ENCODE results near the gene TGFBR3. TPM values are rescaled to one million over a fixed set of nuclear protein-coding genes. Genes with fewer than 3 reads are reported as not detected.

TGFBR3 gene
- total and polyA plus RNA-seq, 9 of the 15 experiments (the other 6 are each of a cell fraction or from before 2014, with no cell fraction given) = 3.6 to 32.4 (median 15.6) TPM

DNA sequence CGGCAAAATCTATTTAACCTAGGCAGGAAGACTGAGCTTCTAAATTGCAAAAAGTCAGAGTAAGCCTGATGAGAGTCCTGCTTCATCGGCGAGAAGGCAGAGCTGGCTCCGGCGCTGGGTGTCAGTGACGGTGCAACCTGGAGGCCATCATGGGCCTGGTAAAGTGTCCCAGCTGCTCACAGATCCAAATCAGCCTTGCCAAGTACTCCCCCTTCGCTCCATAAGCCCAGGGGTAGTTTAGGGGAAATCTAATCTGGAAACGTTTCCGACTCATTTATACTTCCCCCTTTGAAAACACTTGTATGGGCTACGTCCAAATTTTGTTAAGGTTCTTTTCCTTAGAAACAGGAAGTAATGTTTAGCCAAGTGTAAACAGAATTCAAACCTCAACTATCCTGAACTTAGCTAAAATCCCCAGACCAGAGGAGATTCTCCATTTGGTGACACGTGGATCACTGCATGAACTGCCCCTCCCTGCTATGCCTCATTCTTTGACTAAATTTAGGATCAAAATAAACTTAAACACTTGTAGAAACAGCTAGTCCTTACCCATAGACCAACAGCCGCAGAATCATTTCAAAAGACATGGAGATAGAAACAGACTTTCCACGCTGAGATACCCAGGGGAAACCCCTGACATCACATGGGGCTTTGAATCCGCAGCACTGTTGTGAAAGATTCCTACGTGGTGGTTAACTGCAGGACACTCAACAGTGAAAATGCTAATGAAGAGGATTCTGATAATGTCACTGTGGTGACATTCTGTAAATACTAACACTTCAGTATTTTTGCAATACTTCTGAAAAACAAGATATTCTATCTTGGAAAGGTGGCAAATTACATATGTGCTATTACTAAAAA lies 172.7 kb downstream of the TGFBR3 start:
- Histone ChIP-seq H4K20me1 (replicated peaks; ENCODE audit: control insufficient read depth, insufficient read depth, low read length) (no peaks in the 10 kb centered on the region), H3K4me2 (ENCODE audit: insufficient read depth, low read length) (peak overlapping the region; percentile 65), H3K9me1 (ENCODE audit: control insufficient read depth, insufficient read depth, low read length) (no peaks in the 10 kb centered on the region), H3K9ac (ENCODE audit: insufficient read depth in 1 of 2, low read depth in 2 of 2, low read length in 2 of 2) (peak overlapping the region; percentile 63 to 85), H2AFZ (ENCODE audit: low read depth, low read length) (peak overlapping the region; percentile 94), H3K27me3 (ENCODE audit: control insufficient read depth in 2 of 2, insufficient read depth in 2 of 2, low read length in 2 of 2) (no peaks in the 10 kb centered on the region; a peak in 1 of 5 replicates), H3K79me2 (ENCODE audit: control insufficient read depth, insufficient read depth, low read length) (no peaks in the 10 kb centered on the region), H3K36me3 (ENCODE audit: control insufficient read depth, insufficient read depth, low read length) (peaks cover 49% of the 10 kb centered on the region), H3K27ac (ENCODE audit: extremely low read depth, low read depth, low read length) (peak overlapping the region; percentile 81), H3K4me1 (replicated peaks in 1 of 2; ENCODE audit: control insufficient read depth in 2 of 2, insufficient read depth in 2 of 2, low read length in 2 of 2) (peaks cover 7 to 68% of the 10 kb centered on the region in 2 experiments; a peak in 4 of 5 replicates), H3K9me3 (replicated peaks; ENCODE audit: control insufficient read depth, insufficient read depth, low read depth, low read length) (no peaks in the 10 kb centered on the region), H3K4me3 (no peak overlapping the region)
- DNase-seq (ENCODE audit: extremely low read depth in 1 of 4, low spot score in 3 of 4) (peak in 1 of 4 experiments; percentile 63), FAIRE-seq (no peak), ATAC-seq (peak; percentile 67)
- POLR2A ChIA-PET = interaction anchor here (0.6 to 0.9 kb wide), 3 partner anchors 15 to 332 kb away, joined by 3 to 4 read pairs (median 3); no protein-coding TSS in a partner anchor
- intact Hi-C loops (cut with micrococcal nuclease) = loop anchor here (10.0 kb wide), 1 partner anchor 172 kb away; the partner anchor contains the start of gene TGFBR3
- CTCF ChIA-PET (ENCODE audit: low intra/inter-chr PET ratio) = no interaction called here
- BruUV-seq (replicated peaks) = TSS peak; percentile 40
- in situ Hi-C loops (cut with MboI) = no loop called here
- 18% methylated on average over 15 of the region's 15 CpGs for WGBS (ENCODE audit: insufficient coverage, low coverage, missing lambda C conversion rate)
- no peak for TF ChIP-seq MTA1 (IDR thresholded peaks at IDR 0.05; ENCODE audit: borderline replicate concordance)
- TF ChIP-seq MEIS2 (IDR thresholded peaks at IDR 0.05; ENCODE audit: partially characterized antibody) = no peak
- TF ChIP-seq EP400 (IDR thresholded peaks at IDR 0.05) = peak; percentile 61
- TF ChIP-seq ARID1B (IDR thresholded peaks at IDR 0.05) = peak; percentile 24; the same call in 1 of the 2 replicates
- 0 out of 2 replicates have a peak, but pooled peaks have one; percentile 28 for TF ChIP-seq POLR2G (IDR thresholded peaks at IDR 0.05; ENCODE audit: low read depth, low read length)
- TF ChIP-seq, protein P1, sequence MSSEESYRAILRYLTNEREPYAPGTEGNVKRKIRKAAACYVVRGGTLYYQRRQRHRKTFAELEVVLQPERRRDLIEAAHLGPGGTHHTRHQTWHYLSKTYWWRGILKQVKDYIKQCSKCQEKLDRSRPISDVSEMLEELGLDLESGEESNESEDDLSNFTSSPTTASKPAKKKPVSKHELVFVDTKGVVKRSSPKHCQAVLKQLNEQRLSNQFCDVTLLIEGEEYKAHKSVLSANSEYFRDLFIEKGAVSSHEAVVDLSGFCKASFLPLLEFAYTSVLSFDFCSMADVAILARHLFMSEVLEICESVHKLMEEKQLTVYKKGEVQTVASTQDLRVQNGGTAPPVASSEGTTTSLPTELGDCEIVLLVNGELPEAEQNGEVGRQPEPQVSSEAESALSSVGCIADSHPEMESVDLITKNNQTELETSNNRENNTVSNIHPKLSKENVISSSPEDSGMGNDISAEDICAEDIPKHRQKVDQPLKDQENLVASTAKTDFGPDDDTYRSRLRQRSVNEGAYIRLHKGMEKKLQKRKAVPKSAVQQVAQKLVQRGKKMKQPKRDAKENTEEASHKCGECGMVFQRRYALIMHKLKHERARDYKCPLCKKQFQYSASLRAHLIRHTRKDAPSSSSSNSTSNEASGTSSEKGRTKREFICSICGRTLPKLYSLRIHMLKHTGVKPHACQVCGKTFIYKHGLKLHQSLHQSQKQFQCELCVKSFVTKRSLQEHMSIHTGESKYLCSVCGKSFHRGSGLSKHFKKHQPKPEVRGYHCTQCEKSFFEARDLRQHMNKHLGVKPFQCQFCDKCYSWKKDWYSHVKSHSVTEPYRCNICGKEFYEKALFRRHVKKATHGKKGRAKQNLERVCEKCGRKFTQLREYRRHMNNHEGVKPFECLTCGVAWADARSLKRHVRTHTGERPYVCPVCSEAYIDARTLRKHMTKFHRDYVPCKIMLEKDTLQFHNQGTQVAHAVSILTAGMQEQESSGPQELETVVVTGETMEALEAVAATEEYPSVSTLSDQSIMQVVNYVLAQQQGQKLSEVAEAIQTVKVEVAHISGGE (CRISPR knock-in tag; IDR thresholded peaks at IDR 0.05) = peak in 1 of 3 experiments; percentile 59; a peak in 1 of 6 replicates
- TF ChIP-seq SMC3 (conservative IDR thresholded peaks at IDR 0.05; ENCODE audit: insufficient read depth, low read depth, low read length) = no peak
- TF ChIP-seq, protein P2, sequence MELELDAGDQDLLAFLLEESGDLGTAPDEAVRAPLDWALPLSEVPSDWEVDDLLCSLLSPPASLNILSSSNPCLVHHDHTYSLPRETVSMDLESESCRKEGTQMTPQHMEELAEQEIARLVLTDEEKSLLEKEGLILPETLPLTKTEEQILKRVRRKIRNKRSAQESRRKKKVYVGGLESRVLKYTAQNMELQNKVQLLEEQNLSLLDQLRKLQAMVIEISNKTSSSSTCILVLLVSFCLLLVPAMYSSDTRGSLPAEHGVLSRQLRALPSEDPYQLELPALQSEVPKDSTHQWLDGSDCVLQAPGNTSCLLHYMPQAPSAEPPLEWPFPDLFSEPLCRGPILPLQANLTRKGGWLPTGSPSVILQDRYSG (tag; conservative IDR thresholded peaks at IDR 0.05; ENCODE audit: low read depth) = peak; percentile 58
- TF ChIP-seq, protein P3, sequence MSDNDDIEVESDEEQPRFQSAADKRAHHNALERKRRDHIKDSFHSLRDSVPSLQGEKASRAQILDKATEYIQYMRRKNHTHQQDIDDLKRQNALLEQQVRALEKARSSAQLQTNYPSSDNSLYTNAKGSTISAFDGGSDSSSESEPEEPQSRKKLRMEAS (CRISPR knock-in tag; IDR thresholded peaks at IDR 0.05) = no peak
- no peak for TF ChIP-seq MCM5 (IDR thresholded peaks at IDR 0.05; ENCODE audit: low read depth)
- 0 out of 2 replicates have a peak, but pooled peaks have one; percentile 57 for TF ChIP-seq GTF2A2 (tag; IDR thresholded peaks at IDR 0.05)
- TF ChIP-seq ZNF274 (IDR thresholded peaks at IDR 0.05; ENCODE audit: borderline replicate concordance, low read depth, low read length) = no peak
- no peak for TF ChIP-seq FOSL1 (tag; conservative IDR thresholded peaks at IDR 0.05)
- TF ChIP-seq, protein P4, sequence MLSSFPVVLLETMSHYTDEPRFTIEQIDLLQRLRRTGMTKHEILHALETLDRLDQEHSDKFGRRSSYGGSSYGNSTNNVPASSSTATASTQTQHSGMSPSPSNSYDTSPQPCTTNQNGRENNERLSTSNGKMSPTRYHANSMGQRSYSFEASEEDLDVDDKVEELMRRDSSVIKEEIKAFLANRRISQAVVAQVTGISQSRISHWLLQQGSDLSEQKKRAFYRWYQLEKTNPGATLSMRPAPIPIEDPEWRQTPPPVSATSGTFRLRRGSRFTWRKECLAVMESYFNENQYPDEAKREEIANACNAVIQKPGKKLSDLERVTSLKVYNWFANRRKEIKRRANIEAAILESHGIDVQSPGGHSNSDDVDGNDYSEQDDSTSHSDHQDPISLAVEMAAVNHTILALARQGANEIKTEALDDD (IDR thresholded peaks at IDR 0.05) = peak; percentile 47; the same call in 1 of the 2 replicates
- TF ChIP-seq NFRKB (IDR thresholded peaks at IDR 0.05; ENCODE audit: low read depth) = peak; percentile 83
